Measurements from ENCODE around the gene FER. TPM values are rescaled to one million over a fixed set of nuclear protein-coding genes. Genes with fewer than 3 reads are reported as not detected.

Gene FER
- total and polyA plus RNA-seq, 2 of the 8 experiments (the other 6 are each of a cell fraction or from before 2014, with no cell fraction given) = 1.3 to 15.8 TPM

DNA sequence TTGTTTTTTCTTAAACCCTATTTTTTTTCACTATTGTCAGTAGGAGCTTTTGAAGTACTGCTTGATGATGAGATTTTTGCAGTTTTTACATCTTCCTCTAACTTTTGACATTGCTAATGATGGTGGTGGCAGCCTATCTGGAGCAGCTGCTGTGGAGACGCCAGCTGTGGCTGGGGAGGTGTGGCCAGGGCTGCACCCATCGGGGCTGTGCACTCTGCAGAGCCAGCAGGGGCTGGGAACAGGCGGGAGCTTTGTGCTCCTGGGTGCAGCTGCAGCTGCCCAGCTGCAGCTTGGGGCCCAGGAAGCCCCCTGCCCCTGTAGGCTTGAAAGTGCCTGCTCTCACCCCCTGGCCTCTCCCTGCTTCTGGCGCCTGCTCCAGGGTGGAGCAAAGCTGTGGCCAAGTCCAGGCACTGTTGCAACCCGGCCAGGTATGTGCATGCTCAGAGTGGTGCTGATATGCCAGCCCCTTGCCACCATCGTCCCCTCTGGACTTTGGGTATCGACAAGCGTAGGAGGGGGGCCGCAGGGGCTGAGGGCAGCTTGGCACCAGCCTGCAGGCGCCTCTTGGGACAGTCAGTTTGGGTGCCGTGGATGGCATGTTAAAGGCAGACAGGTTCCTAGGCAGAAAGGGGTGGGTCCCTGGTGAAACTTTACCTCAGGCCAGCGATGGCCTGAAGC, 39.2 kb downstream of the FER start:
- Histone ChIP-seq H4K20me1 (replicated peaks in 1 of 2; ENCODE audit: control insufficient read depth in 1 of 2, insufficient read depth in 2 of 2, low read length in 2 of 2) (no peaks in the 10 kb centered on the region), H2BK15ac (ENCODE audit: low read length) (no peak overlapping the region), H2BK12ac (ENCODE audit: low read depth, low read length) (no peak overlapping the region), H3K4me3 (ENCODE audit: extremely low read depth in 1 of 4, insufficient read depth in 2 of 4, low read depth in 3 of 4, low read length in 4 of 4) (no peak overlapping the region), H4K5ac (ENCODE audit: insufficient read length, low read depth, low read length) (no peak overlapping the region), H2BK5ac (ENCODE audit: low read depth, low read length) (no peak overlapping the region), H2AFZ (ENCODE audit: low read length) (no peak overlapping the region), H3K79me1 (ENCODE audit: low read depth, low read length) (peaks cover 3% of the 10 kb centered on the region; the same call in 1 of the 2 replicates), H3K4ac (replicated peaks; ENCODE audit: insufficient read length, low read depth, low read length) (no peak overlapping the region), H3K23me2 (ENCODE audit: low read depth, low read length) (no peaks in the 10 kb centered on the region), H3K4me1 (replicated peaks in 1 of 4; ENCODE audit: control insufficient read depth in 3 of 4, insufficient read depth in 4 of 4, low read length in 3 of 4) (peaks cover 0 to 3% (median 0%) of the 10 kb centered on the region in 4 experiments; a peak in 1 of 7 replicates), H3K9me3 (ENCODE audit: insufficient read depth in 2 of 2, low read depth in 1 of 2, low read length in 1 of 2) (peaks cover 19 to 27% of the 10 kb centered on the region in 2 experiments), H2AK5ac (ENCODE audit: low read depth, low read length) (no peak overlapping the region), H3K18ac (ENCODE audit: extremely low read depth, low read length) (no peak overlapping the region), H3K23ac (ENCODE audit: insufficient read length) (no peak overlapping the region), H3K14ac (ENCODE audit: insufficient read length) (no peak overlapping the region), H4K8ac (ENCODE audit: extremely low read depth, insufficient read depth, low read length) (peak overlapping the region; percentile 84), H3K36me3 (ENCODE audit: control insufficient read depth in 2 of 4, insufficient read depth in 4 of 4, low read length in 3 of 4) (peaks cover 0 to 14% (median 6%) of the 10 kb centered on the region in 4 experiments; a peak in 3 of 8 replicates), H2BK120ac (replicated peaks; ENCODE audit: low read depth, low read length) (no peak overlapping the region), H3K4me2 (ENCODE audit: insufficient read depth in 1 of 2, low read depth in 2 of 2, low read length in 2 of 2) (no peak overlapping the region), H3K27me3 (replicated peaks in 1 of 4; ENCODE audit: control insufficient read depth in 3 of 4, extremely low read depth in 1 of 4, insufficient read depth in 3 of 4, low read length in 3 of 4) (no peaks in the 10 kb centered on the region), H3K79me2 (ENCODE audit: control insufficient read depth in 1 of 2, insufficient read depth in 2 of 2, low read length in 2 of 2) (no peaks in the 10 kb centered on the region), H2BK20ac (ENCODE audit: low read length) (no peak overlapping the region), H3K56ac (replicated peaks; ENCODE audit: insufficient read length, low read depth, low read length) (no peak overlapping the region), H3K9ac (replicated peaks in 1 of 4; ENCODE audit: extremely low read depth in 1 of 4, low read depth in 3 of 4, low read length in 3 of 4) (no peak overlapping the region), H3K27ac (ENCODE audit: low read depth, low read length) (no peak overlapping the region), H4K91ac (replicated peaks; ENCODE audit: insufficient read length, low read length) (no peak overlapping the region)
- CTCF ChIA-PET (ENCODE audit: partially characterized antibody) = interaction anchor here (0.9 to 1.5 kb wide), 3 partner anchors 105 to 144 kb away, joined by 3 to 6 read pairs (median 3); no protein-coding TSS in a partner anchor
- 88% methylated on average over 12 of the region's 12 CpGs; no CpG with 5 or more reads in 1 of the 2 experiments for WGBS, 2 experiments (ENCODE audit: extremely low coverage in 1 of 2, insufficient coverage in 1 of 2, insufficient read length in 1 of 2, insufficient replicate concordance in 2 of 2, low coverage in 1 of 2, low lambda C conversion rate in 2 of 2, missing lambda C conversion rate in 1 of 2)
- FAIRE-seq = no peak
- DNase-seq (ENCODE audit: low read depth in 1 of 2, low spot score in 2 of 2) = no peak
- POLR2A ChIA-PET (ENCODE audit: partially characterized antibody) = interaction anchor here (1.7 kb wide), 1 partner anchor 39 kb away, joined by 6 read pairs; no protein-coding TSS in a partner anchor
- TF ChIP-seq SAP30 (IDR thresholded peaks at IDR 0.05; ENCODE audit: insufficient read depth, insufficient replicate concordance, low read length) (no peak), CHD1 (IDR thresholded peaks at IDR 0.05; ENCODE audit: low read depth, low read length) (no peak), SP1 (IDR thresholded peaks at IDR 0.05; ENCODE audit: low read depth, low read length) (no peak), POU5F1 (IDR thresholded peaks at IDR 0.05; ENCODE audit: low read depth, low read length) (no peak), EGR1 (IDR thresholded peaks at IDR 0.05; ENCODE audit: borderline replicate concordance, low read depth, low read length) (no peak)
